LNCAP (cell line): ENCODE measurements around the gene URGCP.

Experiments
- CTCF ChIP-seq: fragments of 450-650 bp; IDR thresholded peaks from 2 replicates; pipeline ENCODE4 v1.5.1; 2017; ENCODE audit warnings: mild to moderate bottlenecking

The URGCP gene

GRCh38 chr7:43876976-43877745 lies 29.2 kb downstream of the URGCP start:
- TF ChIP-seq CTCF: no peak

- no peak for TF ChIP-seq CTCF
These were observed 30.2 kb downstream of the URGCP start for GRCh38 chr7:43876241-43876640.

- TF ChIP-seq CTCF: no peak
These were observed 33.1 kb downstream of the URGCP start for GRCh38 chr7:43873300-43873699.

- no peak for TF ChIP-seq CTCF
These were observed 33.8 kb downstream of the URGCP start for GRCh38 chr7:43872406-43873110.

- no peak for TF ChIP-seq CTCF
These were observed 35.3 kb downstream of the URGCP start for GRCh38 chr7:43871064-43871463.

- TF ChIP-seq CTCF: no peak
These were observed 36.1 kb downstream of the URGCP start for GRCh38 chr7:43870316-43870715.

GRCh38 chr7:43869867-43870240 lies 36.5 kb downstream of the URGCP start:
- TF ChIP-seq CTCF: no peak
